Neural progenitor cell (in vitro differentiated cells): ENCODE measurements around the gene AP2A1. TPM values are rescaled to one million over a fixed set of nuclear protein-coding genes. Genes with fewer than 3 reads are reported as not detected.

ENCODE experiments used
- DNase-seq: peaks from one replicate; pipeline ENCODE4 v3.0.0-alpha.2; 2016; ENCODE audit warnings: low spot score
- H2AFZ ChIP-seq: fragments of 200-600 bp; sonication (generic); replicated peaks from 2 replicates; pipeline ENCODE4 v1.6.1; 2016; ENCODE audit warnings: antibody characterized with exemption
- H3F3A ChIP-seq: fragments of 200-600 bp; sonication (generic); 2 replicates; pipeline ENCODE4 v1.6.1; 2016; ENCODE audit warnings: antibody characterized with exemption, low read depth
- H3K27ac ChIP-seq: fragments of 200-600 bp; sonication (generic); 2 replicates; pipeline ENCODE4 v1.5.1; 2016; ENCODE audit warnings: mild to moderate bottlenecking
- H3K27me3 ChIP-seq: fragments of 200-600 bp; sonication (generic); 2 replicates; pipeline ENCODE4 v1.6.1; 2016; ENCODE audit warnings: mild to moderate bottlenecking, moderate library complexity
- H3K36me3 ChIP-seq: fragments of 200-600 bp; sonication (generic); 2 replicates; pipeline ENCODE4 v1.5.1; 2016
- H3K4me1 ChIP-seq: fragments of 200-600 bp; sonication (generic); 2 replicates; pipeline ENCODE4 v1.6.1; 2016; ENCODE audit warnings: mixed run types
- H3K4me2 ChIP-seq: fragments of 200-600 bp; sonication (generic); 2 replicates; pipeline ENCODE4 v1.6.1; 2016
- H3K4me3 ChIP-seq: fragments of 200-600 bp; sonication (generic); 2 replicates; pipeline ENCODE4 v1.5.1; 2016
- H3K79me2 ChIP-seq: fragments of 200-600 bp; sonication (generic); 2 replicates; pipeline ENCODE4 v1.6.1; 2016; ENCODE audit warnings: low read depth
- H3K9ac ChIP-seq: fragments of 200-600 bp; sonication (generic); 2 replicates; pipeline ENCODE4 v1.6.1; 2016
- H3K9me3 ChIP-seq: fragments of 200-600 bp; sonication (generic); 2 replicates; pipeline ENCODE4 v1.5.1; 2016; ENCODE audit warnings: low read depth
- H4K20me1 ChIP-seq: fragments of 200-600 bp; sonication (generic); 2 replicates; pipeline ENCODE4 v1.6.1; 2016; ENCODE audit warnings: low read depth
- H3K27ac Mint-ChIP-seq: 3 replicates; pipeline ENCODE4 v1.8.0; 2021; ENCODE audit warnings: mixed read lengths
- H3K27me3 Mint-ChIP-seq: 2 replicates; pipeline ENCODE4 v1.8.0; 2022; ENCODE audit warnings: low read depth, mild to moderate bottlenecking, inconsistent platforms, moderate library complexity, mixed read lengths; ENCODE audit not compliant: insufficient read depth
- H3K36me3 Mint-ChIP-seq: 3 replicates; pipeline ENCODE4 v1.8.0; 2021; ENCODE audit warnings: mixed read lengths
- H3K4me1 Mint-ChIP-seq: 3 replicates; pipeline ENCODE4 v1.8.0; 2021; ENCODE audit warnings: mixed read lengths
- H3K4me3 Mint-ChIP-seq: 3 replicates; pipeline ENCODE4 v1.8.0; 2021; ENCODE audit warnings: mild to moderate bottlenecking, moderate library complexity, mixed read lengths
- H3K9me3 Mint-ChIP-seq: 3 replicates; pipeline ENCODE4 v1.8.0; 2020; ENCODE audit warnings: mixed read lengths
- EZH2 ChIP-seq: fragments of 200-600 bp; sonication (generic); IDR thresholded peaks from 2 replicates; pipeline ENCODE4 v1.6.1; 2017; ENCODE audit warnings: antibody characterized with exemption, mild to moderate bottlenecking, moderate library complexity
- EZH2phosphoT487 ChIP-seq: fragments of 200-600 bp; sonication (generic); IDR thresholded peaks from 2 replicates; pipeline ENCODE4 v1.6.1; 2017; ENCODE audit warnings: antibody characterized with exemption
- total RNA-seq: library from RNA; depleted of rRNA; stranded (reverse); fragments of >200 nt; gene quantifications from 2 replicates; pipeline ENCODE4 v1.2.3, GENCODE V29; 2015; ENCODE audit warnings: low replicate concordance
- TF ChIP-seq, protein P1 (sequence below): fragments of 200-600 bp; sonication (generic); IDR thresholded peaks from 2 replicates; pipeline ENCODE4 v1.5.1; 2017; ENCODE audit warnings: antibody characterized with exemption, mild to moderate bottlenecking

AP2A1 gene
- total RNA-seq, 1 donor from 2014 or later = 61.6 TPM

- H3K4me3 ChIP-seq = no peak overlapping the region
- no peak overlapping the region for H3K27ac ChIP-seq
- H2AFZ ChIP-seq = no peak overlapping the region
- peaks cover 2% of the 10 kb centered on the region for H3K4me1 Mint-ChIP-seq
- H3K9me3 ChIP-seq = no peaks in the 10 kb centered on the region
- H3K27me3 ChIP-seq = no peaks in the 10 kb centered on the region
- H3K4me3 Mint-ChIP-seq = no peak overlapping the region
- H3K36me3 Mint-ChIP-seq = peaks cover 35% of the 10 kb centered on the region
- TF ChIP-seq EZH2 = no peak
- TF ChIP-seq EZH2phosphoT487 = no peak
- TF ChIP-seq, protein P1, sequence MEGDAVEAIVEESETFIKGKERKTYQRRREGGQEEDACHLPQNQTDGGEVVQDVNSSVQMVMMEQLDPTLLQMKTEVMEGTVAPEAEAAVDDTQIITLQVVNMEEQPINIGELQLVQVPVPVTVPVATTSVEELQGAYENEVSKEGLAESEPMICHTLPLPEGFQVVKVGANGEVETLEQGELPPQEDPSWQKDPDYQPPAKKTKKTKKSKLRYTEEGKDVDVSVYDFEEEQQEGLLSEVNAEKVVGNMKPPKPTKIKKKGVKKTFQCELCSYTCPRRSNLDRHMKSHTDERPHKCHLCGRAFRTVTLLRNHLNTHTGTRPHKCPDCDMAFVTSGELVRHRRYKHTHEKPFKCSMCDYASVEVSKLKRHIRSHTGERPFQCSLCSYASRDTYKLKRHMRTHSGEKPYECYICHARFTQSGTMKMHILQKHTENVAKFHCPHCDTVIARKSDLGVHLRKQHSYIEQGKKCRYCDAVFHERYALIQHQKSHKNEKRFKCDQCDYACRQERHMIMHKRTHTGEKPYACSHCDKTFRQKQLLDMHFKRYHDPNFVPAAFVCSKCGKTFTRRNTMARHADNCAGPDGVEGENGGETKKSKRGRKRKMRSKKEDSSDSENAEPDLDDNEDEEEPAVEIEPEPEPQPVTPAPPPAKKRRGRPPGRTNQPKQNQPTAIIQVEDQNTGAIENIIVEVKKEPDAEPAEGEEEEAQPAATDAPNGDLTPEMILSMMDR = no peak
- no peaks in the 10 kb centered on the region for H3K79me2 ChIP-seq
- H3K9ac ChIP-seq = no peak overlapping the region
- H3K36me3 ChIP-seq = no peaks in the 10 kb centered on the region
- no peaks in the 10 kb centered on the region for H3K27me3 Mint-ChIP-seq
- H3K27ac Mint-ChIP-seq = peak overlapping the region; percentile 44
- no peak overlapping the region for H3K4me2 ChIP-seq
- DNase-seq = no peak
- H4K20me1 ChIP-seq = no peaks in the 10 kb centered on the region
- H3K4me1 ChIP-seq = no peaks in the 10 kb centered on the region
- H3F3A ChIP-seq = peaks cover 6% of the 10 kb centered on the region
- H3K9me3 Mint-ChIP-seq = no peaks in the 10 kb centered on the region
Observed at GRCh38 chr19:49840321-49840720, 73.5 kb downstream of the AP2A1 start.

- H3K4me1 ChIP-seq = no peaks in the 10 kb centered on the region
- no peaks in the 10 kb centered on the region for H3K27me3 ChIP-seq
- no peak overlapping the region for H3K4me2 ChIP-seq
- Mint-ChIP-seq H3K27ac (peak overlapping the region; percentile 44), H3K36me3 (peaks cover 35% of the 10 kb centered on the region), H3K27me3 (no peaks in the 10 kb centered on the region), H3K4me1 (peaks cover 2% of the 10 kb centered on the region), H3K4me3 (no peak overlapping the region), H3K9me3 (no peaks in the 10 kb centered on the region)
- no peaks in the 10 kb centered on the region for H3K79me2 ChIP-seq
- no peaks in the 10 kb centered on the region for H3K9me3 ChIP-seq
- TF ChIP-seq EZH2phosphoT487 (no peak), EZH2 (no peak)
- TF ChIP-seq, protein P1 = no peak
- no peak for DNase-seq
- H3F3A ChIP-seq = peaks cover 10% of the 10 kb centered on the region
- H2AFZ ChIP-seq = no peak overlapping the region
- H3K27ac ChIP-seq = no peak overlapping the region
- H3K36me3 ChIP-seq = no peaks in the 10 kb centered on the region
- H4K20me1 ChIP-seq = no peaks in the 10 kb centered on the region
- H3K4me3 ChIP-seq = no peak overlapping the region
- no peak overlapping the region for H3K9ac ChIP-seq
Observed at GRCh38 chr19:49840736-49841249, 74.0 kb downstream of the AP2A1 start.

- Histone ChIP-seq H4K20me1 (no peaks in the 10 kb centered on the region), H3K36me3 (no peaks in the 10 kb centered on the region), H2AFZ (no peak overlapping the region), H3K4me3 (no peak overlapping the region), H3K27me3 (no peaks in the 10 kb centered on the region), H3K9me3 (no peaks in the 10 kb centered on the region), H3K4me1 (no peaks in the 10 kb centered on the region), H3F3A (peaks cover 21% of the 10 kb centered on the region), H3K4me2 (no peak overlapping the region), H3K79me2 (peaks cover under 1% of the 10 kb centered on the region), H3K9ac (no peak overlapping the region), H3K27ac (no peak overlapping the region)
- no peak for DNase-seq
- Mint-ChIP-seq H3K9me3 (peaks cover 1% of the 10 kb centered on the region), H3K27ac (no peak overlapping the region), H3K4me1 (peaks cover 2% of the 10 kb centered on the region), H3K4me3 (no peak overlapping the region), H3K36me3 (peaks cover 32% of the 10 kb centered on the region), H3K27me3 (no peaks in the 10 kb centered on the region)
- TF ChIP-seq EZH2 (no peak), EZH2phosphoT487 (no peak)
- TF ChIP-seq, protein P1 = no peak
Observed at GRCh38 chr19:49843265-49843664, 76.5 kb downstream of the AP2A1 start.
